Stimulated activated naive CD8-positive, alpha-beta T cell treated with anti-CD3 and anti-CD28 coated beads, Interleukin-15, amount 100 ng/mL, for 72 hours (primary cell): ENCODE results near the gene POTEC.
"Not testable (repeated sequence)": the region's sequence is repeated elsewhere in the genome, so short reads cannot be mapped to it uniquely, and the experiment has no call there.

Source experiments
- ATAC-seq: fragments of 150-1000 bp; cut with Tn5 transposase; 2 replicates; pipeline ENCODE4 v1.10.0; 2021; ENCODE audit warnings: mild to moderate bottlenecking, moderate library complexity
- DNase-seq, 2 donors: peaks; one replicate each; pipeline ENCODE4 v3.0.0; 2021 to 2022
- H3K27ac Mint-ChIP-seq, 2 donors: one replicate each; pipeline ENCODE4 v1.8.0; 2022; ENCODE audit warnings: mild to moderate bottlenecking in 2 of 2, mixed read lengths in 2 of 2, moderate library complexity in 2 of 2
- H3K27me3 Mint-ChIP-seq: one replicate; pipeline ENCODE4 v1.8.0; 2022; ENCODE audit warnings: mixed read lengths
- H3K4me1 Mint-ChIP-seq: one replicate; pipeline ENCODE4 v1.8.0; 2022; ENCODE audit warnings: mild to moderate bottlenecking, mixed read lengths
- H3K4me3 Mint-ChIP-seq, 2 donors: one replicate each; pipeline ENCODE4 v1.8.0; 2022; ENCODE audit warnings: mild to moderate bottlenecking in 2 of 2, mixed read lengths in 2 of 2, moderate library complexity in 1 of 2
- H3K9me3 Mint-ChIP-seq, 2 donors: one replicate each; pipeline ENCODE4 v1.8.0; 2022; ENCODE audit warnings: mixed read lengths in 2 of 2

The POTEC gene

GRCh38 chr18:14471286-14471685 is 72.1 kb downstream of the POTEC start:
- not testable (repeated sequence) for H3K9me3 Mint-ChIP-seq, ATAC-seq, DNase-seq, H3K4me3 Mint-ChIP-seq, H3K4me1 Mint-ChIP-seq, H3K27ac Mint-ChIP-seq
- peaks cover 14% of the 10 kb centered on the region for H3K27me3 Mint-ChIP-seq

- H3K4me1 Mint-ChIP-seq, H3K9me3 Mint-ChIP-seq, H3K27ac Mint-ChIP-seq, ATAC-seq, H3K4me3 Mint-ChIP-seq, DNase-seq: not testable (repeated sequence)
- peaks cover 14% of the 10 kb centered on the region for H3K27me3 Mint-ChIP-seq
Measured at GRCh38 chr18:14470446-14470845, 73.0 kb downstream of the POTEC start.

GRCh38 chr18:14470046-14470445 is 73.4 kb downstream of the POTEC start:
- not testable (repeated sequence) for H3K4me3 Mint-ChIP-seq, H3K27ac Mint-ChIP-seq, ATAC-seq, H3K9me3 Mint-ChIP-seq, DNase-seq, H3K4me1 Mint-ChIP-seq
- H3K27me3 Mint-ChIP-seq: peaks cover 14% of the 10 kb centered on the region

- H3K4me3 Mint-ChIP-seq, H3K4me1 Mint-ChIP-seq, ATAC-seq, H3K9me3 Mint-ChIP-seq, H3K27ac Mint-ChIP-seq, DNase-seq: not testable (repeated sequence)
- peaks cover 14% of the 10 kb centered on the region for H3K27me3 Mint-ChIP-seq
Measured at GRCh38 chr18:14465989-14466388, 77.4 kb downstream of the POTEC start.
